Activated CD4-positive, alpha-beta memory T cell treated with anti-CD3 and anti-CD28 coated beads for 36 hours (primary cell): ENCODE data around the gene GPR162. TPM values are rescaled to one million over a fixed set of nuclear protein-coding genes. Genes with fewer than 3 reads are reported as not detected.
"Not testable (repeated sequence)": the region's sequence is repeated elsewhere in the genome, so short reads cannot be mapped to it uniquely, and the experiment has no call there.

Experiments used
- CTCF ChIA-PET: fragments of 350-600 bp; sonication (Branson Sonifier 250); formaldehyde crosslinking; loops from one replicate; lab custom pipeline; 2021; ENCODE audit warnings: antibody characterized with exemption, inconsistent platforms; lab: Charles Lee
- POLR2A ChIA-PET: fragments of 350-600 bp; sonication (Branson Sonifier 250); formaldehyde crosslinking; loops from one replicate; lab custom pipeline; 2021; ENCODE audit warnings: antibody characterized with exemption; lab: Charles Lee
- DNase-seq: peaks from one replicate; pipeline ENCODE4 v3.0.0-alpha.2; 2020
- H3K27ac Mint-ChIP-seq: one replicate; pipeline ENCODE4 v1.8.0; 2021; ENCODE audit warnings: mixed read lengths
- H3K27me3 Mint-ChIP-seq: one replicate; pipeline ENCODE4 v1.8.0; 2021; ENCODE audit warnings: mixed read lengths
- H3K36me3 Mint-ChIP-seq: one replicate; pipeline ENCODE4 v1.8.0; 2021; ENCODE audit warnings: mixed read lengths
- H3K4me1 Mint-ChIP-seq: one replicate; pipeline ENCODE4 v1.8.0; 2021; ENCODE audit warnings: low read depth, mixed read lengths
- H3K4me3 Mint-ChIP-seq: one replicate; pipeline ENCODE4 v1.8.0; 2021; ENCODE audit warnings: mild to moderate bottlenecking, mixed read lengths
- H3K9me3 Mint-ChIP-seq: one replicate; pipeline ENCODE4 v1.8.0; 2021; ENCODE audit warnings: mixed read lengths
- intact Hi-C: fragments of 100-400 bp; cut with micrococcal nuclease; formaldehyde crosslinking; loops from one replicate; pipeline ENCODE4 v1.15.1; 2023
- total RNA-seq, 2 experiments: library from RNA; stranded (reverse); gene quantifications; one replicate each; pipeline ENCODE4 v1.2.3, GENCODE V29; 2021

Gene GPR162
- total RNA-seq, 2 experiments from 2014 or later: 0.31 TPM; not detected in 1

- Mint-ChIP-seq H3K4me1 (peaks cover 55% of the 10 kb centered on the region), H3K36me3 (peaks cover 62% of the 10 kb centered on the region), H3K27ac (peak overlapping the region; percentile 97), H3K27me3 (no peaks in the 10 kb centered on the region), H3K4me3 (peak overlapping the region; percentile 98), H3K9me3 (no peaks in the 10 kb centered on the region)
- ChIA-PET CTCF (interaction anchor here (0.7 to 3.8 kb wide), 10 partner anchors 12 to 115 kb away, joined by 3 to 49 read pairs (median 8); partner anchors contain the start of genes CDCA3, LRRC23, MLF2 and USP5), POLR2A (interaction anchor here (0.9 to 4.8 kb wide), 11 partner anchors 15 to 334 kb away, joined by 3 to 94 read pairs (median 4); partner anchors contain the start of genes C12orf57, CD4, CDCA3 and GAPDH)
- peak; percentile 41 for DNase-seq
- intact Hi-C loops: loop anchor here (1.0 kb wide), 3 partner anchors 16 to 32 kb away; partner anchors contain the start of gene USP5
Measured at GRCh38 chr12:6868211-6869048, 46.8 kb downstream of the GPR162 start.

DNA sequence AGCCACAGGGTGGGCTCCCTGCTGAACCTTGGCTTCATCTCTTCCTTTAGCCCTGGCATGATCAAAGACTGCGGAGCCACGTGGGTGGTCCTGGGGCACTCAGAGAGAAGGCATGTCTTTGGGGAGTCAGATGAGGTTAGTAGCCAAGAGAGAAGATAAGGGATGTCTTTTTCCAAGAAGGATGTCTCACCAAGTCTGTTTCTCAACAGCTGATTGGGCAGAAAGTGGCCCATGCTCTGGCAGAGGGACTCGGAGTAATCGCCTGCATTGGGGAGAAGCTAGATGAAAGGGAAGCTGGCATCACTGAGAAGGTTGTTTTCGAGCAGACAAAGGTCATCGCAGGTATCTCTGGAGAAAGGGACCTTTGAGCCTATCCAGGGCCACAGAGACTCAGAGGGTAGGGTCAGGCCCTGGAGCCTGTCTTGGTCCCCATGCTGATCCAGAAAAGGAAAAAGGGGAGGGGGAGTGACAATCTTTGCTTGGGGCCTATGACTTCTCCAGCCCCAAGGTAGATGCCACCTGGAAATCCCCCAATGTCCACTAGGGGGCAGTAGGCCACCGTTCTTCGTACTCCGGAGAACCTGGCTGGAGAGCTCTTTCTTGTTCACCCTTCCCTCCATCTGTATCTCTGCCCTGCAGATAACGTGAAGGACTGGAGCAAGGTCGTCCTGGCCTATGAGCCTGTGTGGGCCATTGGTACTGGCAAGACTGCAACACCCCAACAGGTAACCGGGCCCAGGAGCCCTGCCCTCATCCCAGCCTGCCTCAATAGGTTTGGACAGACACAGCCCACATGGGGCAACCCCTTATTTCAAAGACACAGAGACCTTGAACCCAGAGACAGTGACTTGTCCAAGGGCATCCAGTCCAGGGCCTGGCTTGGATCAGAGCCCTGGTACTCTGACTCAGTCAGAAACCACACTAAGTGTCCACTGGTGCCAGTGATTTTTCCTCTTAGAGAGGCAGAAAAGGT, 47.7 kb downstream of the GPR162 start:
- DNase-seq: peak; percentile 90
- peaks cover 59% of the 10 kb centered on the region for H3K4me1 Mint-ChIP-seq
- ChIA-PET POLR2A (interaction anchor here (0.9 to 4.8 kb wide), 9 partner anchors 16 to 261 kb away, joined by 3 to 94 read pairs (median 4); partner anchors contain the start of genes C12orf57, CD4, CDCA3 and RNU7-1), CTCF (interaction anchor here (0.6 to 3.8 kb wide), 26 partner anchors 11 to 244 kb away, joined by 3 to 49 read pairs (median 4); partner anchors contain the start of genes C12orf57, C1RL, CDCA3 and COPS7A)
- peaks cover 61% of the 10 kb centered on the region for H3K36me3 Mint-ChIP-seq
- intact Hi-C loops: loop anchor here (1.0 to 5.0 kb wide), 5 partner anchors 17 to 238 kb away; partner anchors contain the start of genes C1R, C1RL and USP5
- peak overlapping the region; percentile 97 for H3K27ac Mint-ChIP-seq
- H3K27me3 Mint-ChIP-seq: no peaks in the 10 kb centered on the region
- H3K4me3 Mint-ChIP-seq: peak overlapping the region; percentile 98
- no peaks in the 10 kb centered on the region for H3K9me3 Mint-ChIP-seq

- intact Hi-C loops: loop anchor here (5.0 kb wide), 2 partner anchors 222 to 237 kb away; partner anchors contain the start of genes C1R and C1RL
- H3K4me3 Mint-ChIP-seq, DNase-seq, H3K9me3 Mint-ChIP-seq, H3K27me3 Mint-ChIP-seq: not testable (repeated sequence)
- H3K4me1 Mint-ChIP-seq: peaks cover 61% of the 10 kb centered on the region
- peak overlapping the region; percentile 44 for H3K27ac Mint-ChIP-seq
- CTCF ChIA-PET: interaction anchor here (0.9 to 2.5 kb wide), 7 partner anchors 12 to 147 kb away, joined by 3 to 27 read pairs (median 4); partner anchors contain the start of genes COPS7A, MLF2 and P3H3
- peaks cover 54% of the 10 kb centered on the region for H3K36me3 Mint-ChIP-seq
- POLR2A ChIA-PET: interaction anchor here (1.3 to 5.7 kb wide), 3 partner anchors 17 to 94 kb away, joined by 4 to 59 read pairs (median 18); partner anchors contain the start of genes C12orf57, CDCA3, RNU7-1 and USP5
Measured at GRCh38 chr12:6870304-6870703, 48.7 kb downstream of the GPR162 start.

DNA sequence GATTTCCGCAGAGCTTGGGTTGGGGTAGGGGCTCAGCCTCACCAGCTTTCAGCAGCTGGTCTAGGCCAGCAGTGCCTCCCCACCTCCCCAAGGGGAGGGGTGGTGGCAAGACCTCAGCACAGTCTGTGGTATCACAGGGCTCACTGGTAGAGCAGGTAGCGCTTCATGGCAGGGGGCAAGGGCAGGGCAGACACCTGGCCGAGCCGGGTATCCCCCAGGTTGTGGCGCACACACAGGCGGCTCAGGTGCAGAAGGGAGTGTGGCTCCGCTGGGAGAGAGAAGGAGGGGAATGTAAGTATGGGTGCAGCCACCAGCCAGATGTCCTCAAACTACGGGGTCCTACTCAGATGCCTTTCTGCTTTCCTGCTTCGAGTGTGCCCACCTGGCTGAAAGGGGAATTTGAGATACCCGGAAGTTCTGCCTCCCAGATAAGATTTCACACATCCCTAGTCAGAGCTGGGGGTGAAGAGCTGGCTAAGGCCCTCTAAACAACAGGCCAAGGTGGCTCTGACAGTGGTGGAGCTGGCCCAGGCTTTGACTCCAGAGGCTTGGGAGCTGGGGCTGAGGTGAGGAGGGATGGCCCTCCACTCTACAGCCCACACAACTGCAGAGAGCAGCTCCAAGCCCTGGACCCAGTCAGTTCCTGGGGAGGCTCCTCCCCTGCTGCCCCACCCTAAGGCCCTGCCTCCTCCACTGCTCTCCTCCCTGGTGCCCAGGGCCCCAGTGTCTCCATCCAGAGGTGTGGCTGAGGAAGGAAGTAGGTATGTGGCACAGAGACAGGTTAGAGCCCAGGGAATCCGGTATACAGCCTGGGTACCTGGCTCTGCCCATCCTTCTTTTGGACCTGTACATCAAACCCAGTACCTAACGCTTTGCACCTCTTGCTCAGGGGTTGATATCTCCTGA, 49.7 kb downstream of the GPR162 start:
- intact Hi-C loops: loop anchor here (5.0 kb wide), 2 partner anchors 221 to 236 kb away; partner anchors contain the start of genes C1R and C1RL
- H3K4me3 Mint-ChIP-seq: peak overlapping the region; percentile 87
- no peaks in the 10 kb centered on the region for H3K27me3 Mint-ChIP-seq
- DNase-seq: peak; percentile 66
- H3K27ac Mint-ChIP-seq: peak overlapping the region; percentile 89
- peaks cover 52% of the 10 kb centered on the region for H3K36me3 Mint-ChIP-seq
- H3K4me1 Mint-ChIP-seq: peaks cover 63% of the 10 kb centered on the region
- POLR2A ChIA-PET: interaction anchor here (1.0 to 5.7 kb wide), 9 partner anchors 10 to 182 kb away, joined by 3 to 59 read pairs (median 10); partner anchors contain the start of genes C12orf57, CDCA3, RNU7-1 and USP5
- no peaks in the 10 kb centered on the region for H3K9me3 Mint-ChIP-seq
- CTCF ChIA-PET: interaction anchor here (1.0 to 4.1 kb wide), 12 partner anchors 11 to 118 kb away, joined by 3 to 74 read pairs (median 9); partner anchors contain the start of genes CDCA3, GNB3, MLF2 and P3H3

DNA sequence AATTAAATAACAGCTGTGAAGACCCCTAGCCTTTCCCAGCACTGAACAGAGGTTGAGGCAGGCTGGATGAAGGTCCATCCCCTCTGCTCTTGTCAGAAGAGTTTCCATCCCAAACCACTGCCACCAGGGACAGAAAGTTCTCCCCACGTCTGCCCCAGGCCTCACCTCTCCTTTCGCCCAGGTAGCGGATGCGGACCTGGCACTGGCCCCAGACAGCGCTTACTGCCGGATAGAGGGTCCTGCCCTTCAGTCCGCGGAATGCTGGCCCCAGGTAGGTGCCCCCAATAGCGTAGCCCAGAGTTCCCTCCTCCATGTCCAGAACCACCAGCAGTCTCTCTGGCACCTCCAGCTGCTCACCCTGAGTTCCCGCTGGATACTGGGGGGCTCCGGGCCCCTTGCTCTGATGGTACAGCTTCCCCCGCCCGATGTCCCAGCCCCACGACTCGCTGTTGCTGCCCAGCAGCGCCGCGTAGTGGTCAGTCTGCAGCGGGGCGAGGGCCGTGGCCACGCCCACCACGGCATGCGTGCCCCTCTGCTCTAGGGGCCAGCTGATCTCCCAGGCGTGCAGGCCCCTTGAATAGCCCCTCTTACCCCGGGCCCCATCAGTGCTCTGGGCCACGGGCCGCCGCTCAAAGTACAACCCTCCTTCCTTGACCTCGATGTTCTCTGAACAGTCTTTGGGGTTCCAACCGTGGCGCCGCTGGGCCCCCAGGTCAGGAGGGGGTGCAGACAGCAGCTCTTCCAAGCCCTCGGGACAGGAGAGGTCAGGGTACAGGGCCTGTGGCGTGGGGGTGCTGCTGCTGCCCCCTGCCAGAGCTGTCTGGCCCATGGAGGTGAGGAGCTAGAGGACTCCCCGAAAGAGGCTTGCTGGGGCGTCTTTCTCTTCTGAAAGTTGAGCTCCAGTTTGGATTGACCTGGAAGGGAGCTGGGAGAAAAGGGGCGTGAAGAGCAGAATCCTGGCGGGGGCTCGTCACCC, 50.7 kb downstream of the GPR162 start:
- peak; percentile 90 for DNase-seq
- Mint-ChIP-seq H3K36me3 (peaks cover 54% of the 10 kb centered on the region), H3K27me3 (no peaks in the 10 kb centered on the region), H3K27ac (peak overlapping the region; percentile 89), H3K4me1 (peaks cover 55% of the 10 kb centered on the region), H3K4me3 (peak overlapping the region; percentile 87), H3K9me3 (no peaks in the 10 kb centered on the region)
- ChIA-PET POLR2A (interaction anchor here (0.6 to 5.7 kb wide), 27 partner anchors 8 to 337 kb away, joined by 3 to 59 read pairs (median 6); partner anchors contain the start of genes ATN1, C12orf57, CDCA3 and COPS7A), CTCF (interaction anchor here (0.6 to 4.1 kb wide), 46 partner anchors 10 to 407 kb away, joined by 3 to 74 read pairs (median 4); partner anchors contain the start of genes ACRBP, C12orf57, CD4 and CDCA3)
- intact Hi-C loops: loop anchor here (1.0 to 5.0 kb wide), 8 partner anchors 19 to 235 kb away; partner anchors contain the start of genes C1R, C1RL, ENO2 and LPCAT3

GRCh38 chr12:6873094-6874014, 51.7 kb downstream of the GPR162 start, which contains the start of gene SPSB2:
Gene SPSB2 (minus strand): TSS chr12:6873303. CDS start chr12:6872901, 402 bp downstream.
- DNase-seq: peak; percentile 99
- ChIA-PET CTCF (interaction anchor here (0.6 to 4.1 kb wide), 43 partner anchors 9 to 408 kb away, joined by 3 to 74 read pairs (median 4); partner anchors contain the start of genes ACRBP, C12orf57, CD4 and CDCA3), POLR2A (interaction anchor here (0.6 to 5.7 kb wide), 27 partner anchors 9 to 338 kb away, joined by 3 to 59 read pairs (median 6); partner anchors contain the start of genes ATN1, C12orf57, CDCA3 and COPS7A)
- peaks cover 51% of the 10 kb centered on the region for H3K4me1 Mint-ChIP-seq
- peak within 1 kb of the TSS; percentile 89 for H3K27ac Mint-ChIP-seq
- intact Hi-C loops: loop anchor here (1.0 to 5.0 kb wide), 8 partner anchors 18 to 234 kb away; partner anchors contain the start of genes C1R, C1RL, ENO2 and LPCAT3
- H3K4me3 Mint-ChIP-seq: peak within 1 kb of the TSS; percentile 87
- H3K9me3 Mint-ChIP-seq: no peaks in the 10 kb centered on the region
- peaks cover 49% of the 10 kb centered on the region for H3K36me3 Mint-ChIP-seq
- no peaks in the 10 kb centered on the region for H3K27me3 Mint-ChIP-seq

GRCh38 chr12:6874015-6874368, 52.4 kb downstream of the GPR162 start:
- ChIA-PET CTCF (interaction anchor here (2.5 to 4.1 kb wide), 4 partner anchors 18 to 52 kb away, joined by 10 to 74 read pairs (median 38); partner anchors contain the start of genes CDCA3, LRRC23 and USP5), POLR2A (interaction anchor here (0.6 to 5.7 kb wide), 5 partner anchors 21 to 234 kb away, joined by 3 to 59 read pairs (median 7); partner anchors contain the start of genes C12orf57, CDCA3, MLF2 and RNU7-1)
- Mint-ChIP-seq H3K4me3 (peak overlapping the region; percentile 87), H3K27ac (peak overlapping the region; percentile 85), H3K4me1 (peaks cover 44% of the 10 kb centered on the region), H3K36me3 (peaks cover 43% of the 10 kb centered on the region)
- not testable (repeated sequence) for DNase-seq, H3K27me3 Mint-ChIP-seq, H3K9me3 Mint-ChIP-seq
- intact Hi-C loops: loop anchor here (5.0 kb wide), 2 partner anchors 218 to 233 kb away; partner anchors contain the start of genes C1R and C1RL
